HG03060 (cell line): ENCODE data around the gene CCDC167.

ENCODE experiments used
- ATAC-seq: cut with Tn5 transposase; IDR thresholded peaks from one replicate; pipeline ENCODE4 v1.9.1; 2021; ENCODE audit warnings: low read depth, moderate number of reproducible peaks; ENCODE audit not compliant: unreplicated experiment

The CCDC167 gene

DNA sequence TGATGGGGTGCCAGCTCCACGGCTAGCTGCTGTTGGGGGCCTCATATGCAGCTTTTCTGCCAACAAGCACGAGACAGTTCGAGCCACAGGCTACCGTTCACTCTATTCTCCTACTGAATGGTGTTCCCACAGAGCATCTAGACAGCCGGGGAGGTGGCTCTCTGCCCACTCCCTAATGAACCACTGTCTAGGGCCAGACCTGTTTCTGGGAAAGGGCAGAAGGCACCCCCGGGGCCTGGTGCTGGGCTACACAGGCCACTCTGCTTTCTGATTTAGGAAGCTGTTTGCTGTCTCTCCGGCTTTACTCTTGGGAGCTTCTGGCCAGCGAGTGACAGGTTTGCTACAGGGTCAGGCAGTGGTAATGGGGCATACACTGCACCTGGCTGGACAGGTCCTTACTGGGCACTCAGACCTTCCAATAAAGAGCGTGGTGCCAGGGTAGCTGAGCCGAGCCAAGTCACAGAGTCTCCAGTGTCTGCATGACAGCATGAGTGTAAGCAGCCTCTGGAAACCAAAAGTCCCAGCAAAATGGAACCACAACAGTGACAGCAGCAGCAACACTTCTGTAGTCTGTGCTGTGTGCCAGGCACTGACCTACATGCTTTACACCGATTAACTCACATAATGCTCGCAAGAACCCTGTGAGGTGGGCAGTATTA is 8.4 kb downstream of the CCDC167 start:
- no peak for ATAC-seq

GRCh38 chr6:37490536-37491170 is 9.0 kb downstream of the CCDC167 start:
- no peak for ATAC-seq

GRCh38 chr6:37489697-37490336 is 9.9 kb downstream of the CCDC167 start:
- no peak for ATAC-seq

DNA sequence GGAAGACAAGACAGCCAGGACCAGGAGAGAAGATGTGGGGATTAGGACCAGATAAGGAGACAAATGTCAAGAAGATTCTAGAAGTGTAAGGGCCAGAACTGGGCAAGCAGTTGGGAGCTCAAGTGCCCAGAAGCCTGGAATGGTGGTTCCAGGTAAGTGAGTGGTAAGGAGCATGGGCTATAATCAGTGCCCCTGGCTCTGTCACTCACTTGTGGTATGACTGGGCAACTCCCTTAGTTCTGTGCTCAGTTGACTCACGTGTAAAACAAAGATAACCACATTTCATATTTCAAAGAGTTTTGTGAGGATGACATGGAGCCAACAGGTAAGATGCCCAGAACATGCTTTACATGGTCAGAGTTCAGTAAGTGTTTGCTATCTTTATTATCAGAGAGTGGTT is 11.2 kb downstream of the CCDC167 start:
- no peak for ATAC-seq

DNA sequence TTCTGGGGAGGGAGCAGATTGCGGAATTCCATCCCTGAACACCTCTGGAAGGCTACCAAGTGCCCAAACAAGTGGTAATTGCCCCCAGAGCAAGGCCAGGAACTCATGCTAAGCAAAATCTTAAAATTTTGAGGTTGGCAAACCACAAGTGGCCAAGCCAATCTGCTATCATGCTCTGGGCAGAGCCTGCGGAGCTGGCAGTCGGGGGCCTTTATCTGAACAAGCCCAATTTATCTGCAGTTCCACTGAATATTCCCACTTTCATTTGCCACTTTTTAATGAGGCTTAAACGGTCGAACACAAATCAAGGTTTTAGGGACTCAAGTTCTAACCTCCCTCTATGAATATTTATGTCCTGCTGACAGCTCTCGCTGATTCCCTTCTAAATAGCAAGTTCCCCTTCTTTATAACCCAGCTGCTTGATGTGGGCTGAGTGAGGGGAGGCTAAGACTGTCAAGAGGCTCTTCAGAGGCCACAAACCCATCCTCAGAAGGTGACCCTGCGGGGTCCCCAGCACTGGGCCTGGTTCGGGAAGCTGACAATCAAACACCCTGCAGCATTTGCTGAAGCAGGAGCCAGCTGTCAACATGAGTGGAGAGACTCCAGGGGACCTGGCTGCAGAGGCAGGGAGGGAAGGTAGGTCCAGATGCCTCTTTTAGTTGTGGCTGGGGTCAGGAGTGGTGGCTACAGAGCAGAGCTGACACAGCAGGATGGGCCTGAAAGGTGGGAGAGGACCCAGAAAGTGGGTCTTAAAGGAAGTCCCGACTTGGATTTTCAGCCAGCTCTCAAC is 11.9 kb downstream of the CCDC167 start:
- ATAC-seq = no peak

- no peak for ATAC-seq
Observed at GRCh38 chr6:37486121-37486839, 13.4 kb downstream of the CCDC167 start.

DNA sequence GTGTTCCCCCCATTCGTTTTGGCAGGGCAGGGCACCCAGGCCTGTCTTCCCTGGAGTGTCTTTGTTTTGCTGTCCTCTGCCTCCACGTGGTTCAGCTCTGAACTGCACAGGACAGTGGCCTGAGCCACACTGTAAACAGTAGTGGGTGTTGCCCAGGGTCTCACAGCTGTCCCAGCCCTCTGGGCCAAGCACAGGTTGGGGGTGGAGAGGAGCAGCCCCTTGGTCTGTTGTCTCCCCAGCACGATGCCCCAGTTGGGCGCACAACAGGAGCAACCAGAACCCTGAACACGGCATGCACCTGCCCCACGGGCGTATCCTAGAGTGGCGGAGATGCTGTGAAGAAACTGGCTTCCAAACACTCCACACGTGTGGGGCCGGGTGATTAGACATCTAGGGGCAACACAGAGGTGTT is 14.4 kb downstream of the CCDC167 start:
- no peak for ATAC-seq

DNA sequence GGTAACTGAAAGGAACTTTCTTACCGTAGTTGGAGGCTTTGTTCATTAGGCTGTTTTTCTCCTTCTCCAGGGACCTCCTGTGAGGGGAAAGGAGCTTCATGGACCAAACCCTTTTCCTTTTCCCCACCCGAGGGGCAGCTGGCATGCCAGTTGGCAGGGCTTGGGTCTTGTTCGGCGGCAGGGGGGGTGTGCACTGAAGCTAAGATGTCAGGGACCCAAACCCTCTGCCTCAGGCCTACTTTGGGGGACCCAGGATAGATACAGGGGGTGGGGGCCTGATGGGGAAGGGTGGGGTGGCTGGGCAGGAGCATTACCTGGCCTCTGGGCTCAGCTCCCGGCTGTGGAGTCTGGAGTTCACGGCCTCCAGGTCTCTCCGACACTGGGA is 14.9 kb downstream of the CCDC167 start:
- ATAC-seq = no peak

GRCh38 chr6:37483917-37484785 is 15.5 kb downstream of the CCDC167 start:
- ATAC-seq = no peak

DNA sequence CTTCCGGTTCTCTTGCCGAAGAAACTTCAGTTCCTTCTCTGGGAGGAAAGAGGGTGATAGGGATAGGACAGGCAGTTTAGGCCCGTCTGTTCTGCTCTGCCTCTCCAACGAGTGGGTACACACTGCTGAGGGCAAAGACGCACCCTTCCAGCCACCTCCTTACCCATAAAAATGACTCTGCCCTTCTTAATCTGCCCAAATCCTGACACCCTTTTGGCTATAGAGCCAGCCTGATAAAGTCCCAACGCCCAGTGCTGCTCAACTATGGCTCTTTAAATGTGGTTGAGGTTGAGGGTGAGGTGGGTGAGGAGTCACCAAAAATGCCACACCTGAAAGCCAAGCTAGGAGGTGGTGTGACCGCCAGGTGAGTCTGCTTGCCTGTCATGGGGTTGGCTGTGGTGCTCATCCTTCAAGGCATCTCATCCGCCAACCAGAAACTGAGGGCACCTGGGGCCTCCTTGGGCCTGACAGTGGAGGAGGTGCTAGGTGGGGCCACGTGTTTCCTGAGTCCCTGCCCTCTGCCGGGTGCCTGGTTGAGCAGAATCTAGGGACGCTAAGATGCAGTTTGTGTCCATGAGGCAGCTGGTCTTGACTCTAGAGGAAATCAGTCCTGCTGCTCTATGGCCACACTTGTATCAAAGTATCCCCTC is 16.3 kb downstream of the CCDC167 start:
- no peak for ATAC-seq

- no peak for ATAC-seq
Observed at GRCh38 chr6:37482606-37483251, 17.0 kb downstream of the CCDC167 start.

DNA sequence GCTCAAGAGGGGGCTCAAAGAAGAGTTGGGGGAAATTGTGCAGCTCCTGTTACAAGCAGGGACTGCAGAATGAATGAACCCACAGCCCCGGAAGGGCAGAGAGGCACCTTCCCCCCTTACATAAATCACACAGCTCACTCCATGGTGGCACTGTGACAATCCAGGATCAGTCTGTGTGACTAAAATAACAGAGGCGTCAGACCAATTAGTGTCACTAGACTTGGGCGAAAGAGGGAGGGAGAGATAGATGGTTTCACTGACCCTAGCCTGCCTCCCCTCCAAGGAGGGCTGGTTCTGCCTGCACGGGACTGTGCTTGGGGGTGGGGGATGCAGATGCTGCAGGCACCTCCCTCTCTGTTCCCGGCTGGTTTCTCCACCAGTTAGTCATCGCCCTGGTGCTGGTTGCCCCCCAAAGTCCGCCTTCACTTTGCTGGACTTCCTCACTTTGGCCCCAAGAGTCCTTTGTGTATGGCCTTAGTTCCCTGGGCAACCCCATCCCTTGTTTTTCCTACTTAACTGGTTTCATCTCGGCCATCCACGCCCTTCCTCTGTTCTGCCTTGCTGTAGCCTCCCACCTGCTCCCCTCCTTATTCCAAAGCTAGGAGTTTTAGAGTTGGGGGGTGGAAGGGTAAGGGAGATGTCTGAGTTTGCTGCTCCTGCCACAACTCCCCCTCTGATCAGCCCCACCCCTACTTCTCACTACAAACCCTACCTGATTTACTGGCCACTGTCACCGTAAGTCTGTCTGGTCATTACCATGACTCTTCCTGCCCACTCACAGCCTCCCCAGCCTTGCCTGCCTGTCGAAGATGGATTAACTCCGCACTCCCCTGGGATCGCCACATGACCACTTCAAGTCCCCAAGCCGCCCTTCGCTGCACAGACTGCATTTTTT is 17.7 kb downstream of the CCDC167 start:
- ATAC-seq = no peak

- ATAC-seq = no peak
Observed at GRCh38 chr6:37480951-37481534, 18.6 kb downstream of the CCDC167 start.

DNA sequence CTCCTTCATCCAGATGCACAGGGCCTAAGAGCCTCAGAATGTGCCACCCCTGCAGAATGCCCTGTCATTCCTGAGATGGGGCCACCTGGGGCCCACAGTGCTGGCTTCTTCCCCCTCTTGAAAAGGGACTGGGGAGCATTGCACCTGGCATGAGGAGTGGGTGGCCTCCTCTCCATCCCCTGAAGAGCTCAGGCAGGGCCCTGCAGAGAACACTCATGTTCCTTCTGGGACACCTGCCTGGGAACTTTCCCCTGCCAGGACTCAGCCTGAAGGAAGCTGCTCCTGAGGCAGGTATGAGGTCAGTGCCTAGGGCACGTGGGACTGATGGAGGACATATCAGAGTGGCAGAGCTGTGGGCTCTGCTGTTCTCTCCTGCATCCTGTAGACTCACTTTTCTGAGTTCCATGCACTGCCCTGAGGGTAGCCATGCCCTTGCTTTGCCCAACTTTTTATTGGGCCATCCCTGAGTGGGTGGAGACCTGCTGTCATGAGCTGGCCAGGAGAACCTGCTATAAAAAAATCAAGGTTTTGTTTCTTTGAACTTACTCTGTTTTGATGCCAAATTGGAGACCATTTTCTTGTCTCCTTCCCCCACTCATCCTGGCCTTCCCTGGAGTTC is 19.5 kb downstream of the CCDC167 start:
- ATAC-seq = no peak

DNA sequence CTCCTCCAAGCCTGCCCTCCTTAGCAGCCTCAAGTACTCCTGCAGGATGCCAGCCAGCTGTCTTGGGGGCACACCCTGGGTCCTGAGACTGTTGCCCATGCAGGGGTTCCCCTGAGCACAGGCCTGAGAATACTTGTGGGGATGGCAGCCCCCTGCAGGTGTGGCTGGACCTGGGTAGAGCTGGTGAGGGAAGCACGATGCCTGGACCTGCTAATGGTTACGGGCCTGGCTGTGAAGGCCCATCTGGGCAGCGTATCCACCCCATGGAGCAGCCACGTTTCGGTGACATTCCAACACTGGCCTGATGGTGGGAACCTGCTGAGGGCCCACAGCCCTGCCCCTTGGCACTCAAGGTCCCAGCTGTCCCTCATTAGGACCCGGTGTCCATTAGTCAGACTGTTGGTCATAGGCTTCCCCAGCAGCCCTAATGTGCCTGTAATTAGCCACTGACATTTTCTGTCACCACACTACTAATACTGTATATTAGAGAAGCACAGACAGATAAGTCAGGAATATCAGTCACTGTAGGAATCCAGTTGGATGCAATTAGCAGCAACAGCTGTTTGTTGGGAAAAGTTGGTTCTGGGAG is 20.3 kb downstream of the CCDC167 start:
- ATAC-seq = no peak

GRCh38 chr6:37478827-37479226 is 20.9 kb downstream of the CCDC167 start:
- no peak for ATAC-seq
